WTC11 (cell line): Measurements from ENCODE around the gene WNT5B. TPM values are rescaled to one million over a fixed set of nuclear protein-coding genes. Genes with fewer than 3 reads are reported as not detected.

Source experiments
- ATAC-seq: fragments of 200-7000 bp; cut with Tn5 transposase; 2 replicates; pipeline ENCODE4 v1.10.0; 2021; ENCODE audit warnings: mild to moderate bottlenecking, moderate library complexity
- CTCF ChIA-PET: fragments of 300-600 bp; sonication (Branson Sonifier 250); formaldehyde crosslinking; loops from one replicate; lab custom pipeline; 2021; ENCODE audit warnings: antibody characterized with exemption; lab: Charles Lee
- POLR2A ChIA-PET: fragments of 350-600 bp; sonication (Branson Sonifier 250); formaldehyde crosslinking; loops from one replicate; lab custom pipeline; 2021; ENCODE audit warnings: antibody characterized with exemption; lab: Charles Lee
- DNase-seq: peaks from one replicate; pipeline ENCODE4 v3.0.0; 2021; ENCODE audit warnings: low spot score
- H3K27ac Mint-ChIP-seq: 2 replicates; pipeline ENCODE4 v1.8.0; 2021; ENCODE audit warnings: mixed read lengths
- H3K27me3 Mint-ChIP-seq: 2 replicates; pipeline ENCODE4 v1.8.0; 2021; ENCODE audit warnings: low read depth, mild to moderate bottlenecking, moderate library complexity, mixed read lengths
- H3K36me3 Mint-ChIP-seq: 2 replicates; pipeline ENCODE4 v1.8.0; 2021; ENCODE audit warnings: mixed read lengths
- H3K4me1 Mint-ChIP-seq: 2 replicates; pipeline ENCODE4 v1.8.0; 2022; ENCODE audit warnings: mixed read lengths
- H3K4me3 Mint-ChIP-seq: 2 replicates; pipeline ENCODE4 v1.8.0; 2021; ENCODE audit warnings: mild to moderate bottlenecking, moderate library complexity, mixed read lengths
- H3K9me3 Mint-ChIP-seq: 2 replicates; pipeline ENCODE4 v1.8.0; 2021; ENCODE audit warnings: mixed read lengths
- GABPB1 ChIP-seq: sonication (generic); formaldehyde crosslinking; IDR thresholded peaks from 2 replicates; pipeline ENCODE4 v1.8.1; 2023; ENCODE audit warnings: mild to moderate bottlenecking, missing genetic modification reagents
- NFATC4 ChIP-seq: fragments of 250-450 bp; sonication (Bioruptor Pico); IDR thresholded peaks from 2 replicates; pipeline ENCODE4 v1.9.0; 2021; ENCODE audit warnings: mild to moderate bottlenecking
- SOX15 ChIP-seq: fragments of 250-450 bp; sonication (Bioruptor Pico); IDR thresholded peaks from 2 replicates; pipeline ENCODE4 v1.9.0; 2021; ENCODE audit warnings: mild to moderate bottlenecking
- TP53 ChIP-seq: sonication (generic); formaldehyde crosslinking; IDR thresholded peaks from 2 replicates; pipeline ENCODE4 v1.8.1; 2023; ENCODE audit warnings: mild to moderate bottlenecking, missing genetic modification reagents
- total RNA-seq: library from RNA; stranded (reverse); gene quantifications from 3 replicates; pipeline ENCODE4 v1.2.3, GENCODE V29; 2021
- TF ChIP-seq, protein P1 (sequence below): sonication (generic); formaldehyde crosslinking; IDR thresholded peaks from 2 replicates; pipeline ENCODE4 v1.8.0; 2023; ENCODE audit warnings: mild to moderate bottlenecking, missing genetic modification reagents
- TF ChIP-seq, protein P2 (sequence below): fragments of 250-450 bp; sonication (Bioruptor Pico); IDR thresholded peaks from 2 replicates; pipeline ENCODE4 v1.9.0; 2021; ENCODE audit warnings: mild to moderate bottlenecking, borderline replicate concordance
- TF ChIP-seq, protein P3 (sequence below): fragments of 250-450 bp; sonication (Bioruptor Pico); IDR thresholded peaks from 2 replicates; pipeline ENCODE4 v1.9.0; 2021; ENCODE audit warnings: mild to moderate bottlenecking
- TF ChIP-seq, protein P4 (sequence below): fragments of 250-450 bp; sonication (Bioruptor Pico); IDR thresholded peaks from 2 replicates; pipeline ENCODE4 v2.1.2; 2022; ENCODE audit warnings: mild to moderate bottlenecking, moderate library complexity

The WNT5B gene
- total RNA-seq, 1 experiment from 2014 or later: 4.5 TPM

DNA sequence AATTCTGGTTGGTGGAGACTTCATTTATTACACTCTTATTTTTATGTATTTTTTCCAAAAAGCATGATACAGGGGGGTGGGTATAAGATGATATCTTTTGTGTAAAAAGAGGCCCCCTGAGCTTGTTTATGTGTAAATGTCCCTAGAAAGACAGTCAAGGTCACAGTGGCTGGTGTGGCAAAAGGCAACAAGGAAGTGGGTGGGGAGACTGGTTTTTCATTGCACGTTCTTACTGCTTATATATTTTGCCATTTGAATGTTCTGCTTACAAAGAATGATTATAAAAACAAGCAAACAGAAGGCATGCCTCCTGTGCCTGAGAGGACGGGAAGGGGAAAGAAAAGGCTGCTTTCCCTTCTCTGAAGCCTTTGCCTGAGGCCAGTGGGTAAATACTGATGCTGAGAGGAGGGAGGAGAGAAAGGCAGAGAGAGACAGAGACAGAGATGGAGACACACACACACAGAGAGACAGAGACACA lies 37.7 kb downstream of the WNT5B start (continued):
- TF ChIP-seq, protein P1, sequence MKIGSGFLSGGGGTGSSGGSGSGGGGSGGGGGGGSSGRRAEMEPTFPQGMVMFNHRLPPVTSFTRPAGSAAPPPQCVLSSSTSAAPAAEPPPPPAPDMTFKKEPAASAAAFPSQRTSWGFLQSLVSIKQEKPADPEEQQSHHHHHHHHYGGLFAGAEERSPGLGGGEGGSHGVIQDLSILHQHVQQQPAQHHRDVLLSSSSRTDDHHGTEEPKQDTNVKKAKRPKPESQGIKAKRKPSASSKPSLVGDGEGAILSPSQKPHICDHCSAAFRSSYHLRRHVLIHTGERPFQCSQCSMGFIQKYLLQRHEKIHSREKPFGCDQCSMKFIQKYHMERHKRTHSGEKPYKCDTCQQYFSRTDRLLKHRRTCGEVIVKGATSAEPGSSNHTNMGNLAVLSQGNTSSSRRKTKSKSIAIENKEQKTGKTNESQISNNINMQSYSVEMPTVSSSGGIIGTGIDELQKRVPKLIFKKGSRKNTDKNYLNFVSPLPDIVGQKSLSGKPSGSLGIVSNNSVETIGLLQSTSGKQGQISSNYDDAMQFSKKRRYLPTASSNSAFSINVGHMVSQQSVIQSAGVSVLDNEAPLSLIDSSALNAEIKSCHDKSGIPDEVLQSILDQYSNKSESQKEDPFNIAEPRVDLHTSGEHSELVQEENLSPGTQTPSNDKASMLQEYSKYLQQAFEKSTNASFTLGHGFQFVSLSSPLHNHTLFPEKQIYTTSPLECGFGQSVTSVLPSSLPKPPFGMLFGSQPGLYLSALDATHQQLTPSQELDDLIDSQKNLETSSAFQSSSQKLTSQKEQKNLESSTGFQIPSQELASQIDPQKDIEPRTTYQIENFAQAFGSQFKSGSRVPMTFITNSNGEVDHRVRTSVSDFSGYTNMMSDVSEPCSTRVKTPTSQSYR (CRISPR knock-in tag): no peak

DNA sequence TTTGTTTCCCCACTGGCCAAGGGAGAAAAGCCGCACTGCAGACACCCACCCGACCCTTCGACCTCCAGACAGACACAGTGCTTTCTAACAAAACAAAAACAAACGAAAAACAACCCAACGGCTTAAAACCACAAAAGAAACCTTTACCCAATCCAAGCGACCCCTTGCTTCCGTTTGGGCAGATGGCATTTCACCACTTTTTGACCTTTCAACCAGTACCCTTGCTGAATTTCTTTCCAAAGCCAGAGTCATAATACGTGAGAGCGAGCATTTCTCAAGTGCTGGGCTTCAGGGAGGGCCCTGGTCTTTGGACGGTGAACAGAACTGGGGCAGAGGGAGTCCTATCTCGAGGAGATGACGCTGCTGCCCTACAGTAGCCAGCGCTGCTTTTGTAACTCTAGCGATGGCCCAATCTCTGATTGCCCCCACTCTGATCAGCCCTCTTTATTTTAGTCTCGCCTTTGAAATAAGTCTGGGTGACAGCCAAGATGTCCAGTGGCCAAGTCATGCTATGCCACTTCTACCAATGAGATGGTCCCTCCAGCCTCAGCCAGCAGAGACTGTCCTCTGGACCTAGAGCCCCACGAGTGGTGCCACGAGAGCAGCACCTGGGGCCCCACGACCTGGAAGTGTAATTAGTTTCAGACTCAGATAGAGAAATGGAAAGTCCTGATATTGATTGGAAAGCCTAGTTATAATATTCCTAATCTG lies 40.0 kb downstream of the WNT5B start:
- Mint-ChIP-seq H3K27me3 (peaks cover 12% of the 10 kb centered on the region), H3K27ac (no peak overlapping the region; the same call in 1 of the 2 replicates), H3K4me1 (peaks cover 8% of the 10 kb centered on the region), H3K9me3 (no peaks in the 10 kb centered on the region), H3K4me3 (no peak overlapping the region), H3K36me3 (no peaks in the 10 kb centered on the region)
- CTCF ChIA-PET: interaction anchor here (1.5 to 3.1 kb wide), 2 partner anchors 122 to 271 kb away, joined by 4 to 18 read pairs; no protein-coding TSS in a partner anchor
- no peak for DNase-seq
- TF ChIP-seq NFATC4 (CRISPR knock-in tag): no peak
- TF ChIP-seq GABPB1 (CRISPR knock-in tag): peak; percentile 47; the same call in 1 of the 2 replicates
- ATAC-seq: no peak
- POLR2A ChIA-PET: no interaction called here

DNA sequence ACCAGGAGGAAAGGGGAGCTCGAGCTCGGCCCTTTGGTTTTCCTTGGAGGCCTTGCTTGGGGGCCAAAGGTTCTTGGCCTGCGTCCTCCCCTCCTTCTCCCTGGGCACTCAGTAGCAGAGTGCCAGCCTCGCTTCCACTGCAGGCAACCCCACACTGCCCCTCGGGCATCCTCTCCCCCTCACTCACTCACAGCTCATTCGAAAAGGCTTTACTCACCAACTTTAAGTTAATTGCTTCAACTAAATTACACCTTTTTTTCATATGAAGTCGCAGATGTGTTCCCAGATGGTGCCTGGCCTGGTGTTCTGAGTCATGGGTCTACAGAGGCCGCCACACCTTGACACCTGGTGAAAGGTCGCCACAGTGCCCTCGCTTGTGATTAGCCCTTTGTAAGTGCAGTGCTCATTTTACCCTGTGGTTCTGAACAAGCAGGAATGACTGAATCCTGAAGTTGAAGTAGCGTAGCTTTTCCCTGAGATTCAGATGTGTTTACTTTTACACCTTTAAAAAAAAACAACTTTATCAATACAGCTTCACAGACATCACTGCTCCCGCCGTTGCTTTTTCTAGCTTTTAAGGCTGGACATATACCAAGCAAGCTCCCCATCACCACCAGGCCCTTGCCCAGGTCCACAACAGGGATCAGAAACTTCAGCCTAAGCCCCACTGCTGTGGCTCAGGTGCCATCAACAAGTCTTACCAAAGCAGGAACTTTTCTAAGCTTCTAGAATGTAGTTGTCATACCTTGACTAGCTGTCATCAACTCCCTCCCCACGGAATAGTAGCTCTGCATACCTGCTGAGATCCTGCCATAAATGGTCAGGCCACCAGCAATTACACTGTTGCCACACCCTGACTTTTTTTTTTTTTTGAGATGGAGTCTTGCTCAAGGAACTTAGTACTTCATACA lies 41.6 kb downstream of the WNT5B start:
- DNase-seq (no peak), ATAC-seq (no peak)
- H3K27ac Mint-ChIP-seq: no peak overlapping the region
- H3K36me3 Mint-ChIP-seq: no peaks in the 10 kb centered on the region
- CTCF ChIA-PET: interaction anchor here (0.6 to 3.1 kb wide), 5 partner anchors 17 to 269 kb away, joined by 3 to 18 read pairs (median 4); no protein-coding TSS in a partner anchor
- H3K27me3 Mint-ChIP-seq: no peaks in the 10 kb centered on the region
- no peaks in the 10 kb centered on the region for H3K9me3 Mint-ChIP-seq
- TF ChIP-seq SOX15 (CRISPR knock-in tag): no peak
- TF ChIP-seq, protein P2, sequence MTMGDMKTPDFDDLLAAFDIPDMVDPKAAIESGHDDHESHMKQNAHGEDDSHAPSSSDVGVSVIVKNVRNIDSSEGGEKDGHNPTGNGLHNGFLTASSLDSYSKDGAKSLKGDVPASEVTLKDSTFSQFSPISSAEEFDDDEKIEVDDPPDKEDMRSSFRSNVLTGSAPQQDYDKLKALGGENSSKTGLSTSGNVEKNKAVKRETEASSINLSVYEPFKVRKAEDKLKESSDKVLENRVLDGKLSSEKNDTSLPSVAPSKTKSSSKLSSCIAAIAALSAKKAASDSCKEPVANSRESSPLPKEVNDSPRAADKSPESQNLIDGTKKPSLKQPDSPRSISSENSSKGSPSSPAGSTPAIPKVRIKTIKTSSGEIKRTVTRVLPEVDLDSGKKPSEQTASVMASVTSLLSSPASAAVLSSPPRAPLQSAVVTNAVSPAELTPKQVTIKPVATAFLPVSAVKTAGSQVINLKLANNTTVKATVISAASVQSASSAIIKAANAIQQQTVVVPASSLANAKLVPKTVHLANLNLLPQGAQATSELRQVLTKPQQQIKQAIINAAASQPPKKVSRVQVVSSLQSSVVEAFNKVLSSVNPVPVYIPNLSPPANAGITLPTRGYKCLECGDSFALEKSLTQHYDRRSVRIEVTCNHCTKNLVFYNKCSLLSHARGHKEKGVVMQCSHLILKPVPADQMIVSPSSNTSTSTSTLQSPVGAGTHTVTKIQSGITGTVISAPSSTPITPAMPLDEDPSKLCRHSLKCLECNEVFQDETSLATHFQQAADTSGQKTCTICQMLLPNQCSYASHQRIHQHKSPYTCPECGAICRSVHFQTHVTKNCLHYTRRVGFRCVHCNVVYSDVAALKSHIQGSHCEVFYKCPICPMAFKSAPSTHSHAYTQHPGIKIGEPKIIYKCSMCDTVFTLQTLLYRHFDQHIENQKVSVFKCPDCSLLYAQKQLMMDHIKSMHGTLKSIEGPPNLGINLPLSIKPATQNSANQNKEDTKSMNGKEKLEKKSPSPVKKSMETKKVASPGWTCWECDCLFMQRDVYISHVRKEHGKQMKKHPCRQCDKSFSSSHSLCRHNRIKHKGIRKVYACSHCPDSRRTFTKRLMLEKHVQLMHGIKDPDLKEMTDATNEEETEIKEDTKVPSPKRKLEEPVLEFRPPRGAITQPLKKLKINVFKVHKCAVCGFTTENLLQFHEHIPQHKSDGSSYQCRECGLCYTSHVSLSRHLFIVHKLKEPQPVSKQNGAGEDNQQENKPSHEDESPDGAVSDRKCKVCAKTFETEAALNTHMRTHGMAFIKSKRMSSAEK: no peak
- no peak for TF ChIP-seq GABPB1 (CRISPR knock-in tag)
- no peak for TF ChIP-seq TP53 (CRISPR knock-in tag)
- TF ChIP-seq, protein P3, sequence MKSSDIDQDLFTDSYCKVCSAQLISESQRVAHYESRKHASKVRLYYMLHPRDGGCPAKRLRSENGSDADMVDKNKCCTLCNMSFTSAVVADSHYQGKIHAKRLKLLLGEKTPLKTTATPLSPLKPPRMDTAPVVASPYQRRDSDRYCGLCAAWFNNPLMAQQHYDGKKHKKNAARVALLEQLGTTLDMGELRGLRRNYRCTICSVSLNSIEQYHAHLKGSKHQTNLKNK (CRISPR knock-in tag): no peak
- TF ChIP-seq, protein P4, sequence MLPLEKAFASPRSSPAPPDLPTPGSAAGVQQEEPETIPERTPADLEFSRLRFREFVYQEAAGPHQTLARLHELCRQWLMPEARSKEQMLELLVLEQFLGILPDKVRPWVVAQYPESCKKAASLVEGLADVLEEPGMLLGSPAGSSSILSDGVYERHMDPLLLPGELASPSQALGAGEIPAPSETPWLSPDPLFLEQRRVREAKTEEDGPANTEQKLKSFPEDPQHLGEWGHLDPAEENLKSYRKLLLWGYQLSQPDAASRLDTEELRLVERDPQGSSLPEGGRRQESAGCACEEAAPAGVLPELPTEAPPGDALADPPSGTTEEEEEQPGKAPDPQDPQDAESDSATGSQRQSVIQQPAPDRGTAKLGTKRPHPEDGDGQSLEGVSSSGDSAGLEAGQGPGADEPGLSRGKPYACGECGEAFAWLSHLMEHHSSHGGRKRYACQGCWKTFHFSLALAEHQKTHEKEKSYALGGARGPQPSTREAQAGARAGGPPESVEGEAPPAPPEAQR (CRISPR knock-in tag): no peak
- POLR2A ChIA-PET: interaction anchor here (1.1 to 1.3 kb wide), 3 partner anchors 11 to 36 kb away, joined by 3 to 4 read pairs (median 3); partner anchors contain the start of gene ADIPOR2
- no peak overlapping the region for H3K4me3 Mint-ChIP-seq
- H3K4me1 Mint-ChIP-seq: peaks cover 8% of the 10 kb centered on the region
